Mucosa of descending colon (tissue), 3 donors: ENCODE results near the gene VASP. TPM values are rescaled to one million over a fixed set of nuclear protein-coding genes. Genes with fewer than 3 reads are reported as not detected.

Source experiments
- ATAC-seq: fragments of 200-7000 bp; cut with Tn5 transposase; one replicate; pipeline ENCODE4 v1.9.1; 2020; ENCODE audit warnings: mild to moderate bottlenecking, moderate library complexity
- DNase-seq, 3 donors: peaks; one replicate each; pipeline ENCODE4 v3.0.0-alpha.2; 2020
- H3K36me3 ChIP-seq: fragments of 200-600 bp; one replicate; pipeline ENCODE4 v1.8.0; 2021; ENCODE audit warnings: low read depth, mild to moderate bottlenecking
- H3K4me1 ChIP-seq: fragments of 200-600 bp; one replicate; pipeline ENCODE4 v1.8.0; 2021; ENCODE audit warnings: low read depth, mild to moderate bottlenecking
- H3K4me3 ChIP-seq: fragments of 200-600 bp; one replicate; pipeline ENCODE4 v1.8.0; 2021; ENCODE audit warnings: mild to moderate bottlenecking
- H3K9me3 ChIP-seq: fragments of 200-600 bp; one replicate; pipeline ENCODE4 v1.8.0; 2021; ENCODE audit warnings: mild to moderate bottlenecking
- intact Hi-C, 2 donors: fragments of 100-400 bp; cut with DNase I in 1 of 2; cut with micrococcal nuclease in 1 of 2; formaldehyde crosslinking; loops; one replicate each; pipeline versions ENCODE4 v1.11.0 to v1.11.1; 2022; cut with DNase I, micrococcal nuclease
- total RNA-seq, 3 donors: library from RNA; stranded (reverse); fragmentation: NEBNext Ultra II Directional in 2 of 3; extraction: Animal tissue kit (Norgen Biotek cat#: 25700) in 2 of 3; gene quantifications; one replicate each; pipeline versions ENCODE4 v1.2.1 to v1.2.4, GENCODE V29; 2021 to 2023
- TF ChIP-seq, protein P1 (sequence below): fragments of 200-600 bp; IDR thresholded peaks from one replicate; pipeline ENCODE4 v1.8.0; 2022; ENCODE audit warnings: antibody characterized with exemption, mild to moderate bottlenecking
- donor health status: DM: no; HTN: no; CAD: no; lungs with moderate emphysema.
- donor health status: DM: no; HTN: no; CAD: no.
- donor health status: DM: no; HTN: yes; CAD: no.

VASP gene
- total RNA-seq, 3 donors from 2014 or later = 190 to 252 (median 235) TPM

DNA sequence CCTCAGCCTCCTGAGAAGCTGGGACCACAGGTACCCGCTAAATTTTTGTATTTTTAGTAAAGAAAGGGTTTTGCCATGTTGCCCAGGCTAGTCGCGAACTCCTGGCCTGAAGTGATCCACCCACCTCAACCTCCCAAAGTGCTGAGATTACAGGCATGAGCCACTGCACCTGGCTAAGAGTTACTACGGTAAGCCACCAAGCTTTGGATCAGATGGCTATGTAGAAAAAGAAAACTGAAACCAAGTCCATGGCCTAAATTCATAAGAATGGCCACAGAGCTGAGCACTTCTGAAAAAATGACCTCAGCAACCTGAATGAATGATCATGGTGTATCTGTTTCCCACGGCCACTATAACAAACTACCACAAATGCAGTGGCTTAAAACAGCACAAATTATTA lies 67.9 kb downstream of the VASP start:
- TF ChIP-seq, protein P1, sequence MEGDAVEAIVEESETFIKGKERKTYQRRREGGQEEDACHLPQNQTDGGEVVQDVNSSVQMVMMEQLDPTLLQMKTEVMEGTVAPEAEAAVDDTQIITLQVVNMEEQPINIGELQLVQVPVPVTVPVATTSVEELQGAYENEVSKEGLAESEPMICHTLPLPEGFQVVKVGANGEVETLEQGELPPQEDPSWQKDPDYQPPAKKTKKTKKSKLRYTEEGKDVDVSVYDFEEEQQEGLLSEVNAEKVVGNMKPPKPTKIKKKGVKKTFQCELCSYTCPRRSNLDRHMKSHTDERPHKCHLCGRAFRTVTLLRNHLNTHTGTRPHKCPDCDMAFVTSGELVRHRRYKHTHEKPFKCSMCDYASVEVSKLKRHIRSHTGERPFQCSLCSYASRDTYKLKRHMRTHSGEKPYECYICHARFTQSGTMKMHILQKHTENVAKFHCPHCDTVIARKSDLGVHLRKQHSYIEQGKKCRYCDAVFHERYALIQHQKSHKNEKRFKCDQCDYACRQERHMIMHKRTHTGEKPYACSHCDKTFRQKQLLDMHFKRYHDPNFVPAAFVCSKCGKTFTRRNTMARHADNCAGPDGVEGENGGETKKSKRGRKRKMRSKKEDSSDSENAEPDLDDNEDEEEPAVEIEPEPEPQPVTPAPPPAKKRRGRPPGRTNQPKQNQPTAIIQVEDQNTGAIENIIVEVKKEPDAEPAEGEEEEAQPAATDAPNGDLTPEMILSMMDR = no peak
- DNase-seq (no peak), ATAC-seq (no peak)
- no peaks in the 10 kb centered on the region for H3K9me3 ChIP-seq
- H3K36me3 ChIP-seq = no peaks in the 10 kb centered on the region
- peaks cover 26% of the 10 kb centered on the region for H3K4me1 ChIP-seq
- H3K4me3 ChIP-seq = no peak overlapping the region
- intact Hi-C loops = no loop called here

Other genes with a start within 250 kb of the VASP start
- gene CKM, start 184.6 kb upstream of the VASP start, total RNA-seq = 1 to 10 TPM; 1.1 to 2.0 (median 1.6) TPM
- gene KLC3, start 166.7 kb upstream of the VASP start, total RNA-seq = not detected
- gene ERCC2, start 136.9 kb upstream of the VASP start, total RNA-seq = 10 to 100 TPM; 11.2 to 22.9 (median 14.7) TPM
- 10 to 100 TPM; 21.1 to 36.7 (median 30.8) TPM for gene PPP1R13L, start 102.4 kb upstream of the VASP start, total RNA-seq
- gene POLR1G, start 100.8 kb upstream of the VASP start, total RNA-seq = 1 to 10 TPM; 3.2 to 4.1 (median 3.2) TPM
- gene ERCC1, start 83.6 kb upstream of the VASP start, total RNA-seq = 10 to 100 TPM; 37.7 to 51.2 (median 46.6) TPM
- 10 to 100 TPM in 1 of 3 donors, 1 to 10 TPM in 1, under 1 TPM in 1; 0.58 to 10.3 (median 1.6) TPM for gene FOSB, start 39.5 kb upstream of the VASP start, total RNA-seq
- gene RTN2, start 10.4 kb upstream of the VASP start, total RNA-seq = 10 to 100 TPM in 1 of 3 donors, 1 to 10 TPM in 2; 3.1 to 18.2 (median 6.2) TPM
- 1 to 10 TPM in 1 of 3 donors, under 1 TPM in 2; 0.43 to 1.3 (median 0.87) TPM for gene PPM1N, start 9.0 kb upstream of the VASP start, total RNA-seq
- gene OPA3, start 77.3 kb downstream of the VASP start, total RNA-seq = 10 to 100 TPM; 12.1 to 16.4 (median 13.4) TPM
- 1 to 10 TPM in 2 of 3 donors, under 1 TPM in 1; 0.84 to 1.0 (median 1.0) TPM for gene GPR4, start 94.7 kb downstream of the VASP start, total RNA-seq
- 100 to 1,000 TPM in 1 of 3 donors, 10 to 100 TPM in 2; 59.9 to 119 (median 79.1) TPM for gene EML2, start 131.9 kb downstream of the VASP start, total RNA-seq
- gene GIPR, start 160.7 kb downstream of the VASP start, total RNA-seq = 10 to 100 TPM in 2 of 3 donors, 1 to 10 TPM in 1; 6.8 to 19.4 (median 14.2) TPM
- 100 to 1,000 TPM; 201 to 270 (median 230) TPM for gene SNRPD2, start 184.5 kb downstream of the VASP start, total RNA-seq
- gene QPCTL, start 185.2 kb downstream of the VASP start, total RNA-seq = 1 to 10 TPM; 8.2 to 8.9 (median 8.3) TPM
- gene FBXO46, start 223.4 kb downstream of the VASP start, total RNA-seq = 10 to 100 TPM; 30.1 to 34.0 (median 32.3) TPM
- gene MEIOSIN, start 226.0 kb downstream of the VASP start, total RNA-seq = not detected